ENCODE data around the gene ABCC2. TPM values are rescaled to one million over a fixed set of nuclear protein-coding genes. Genes with fewer than 3 reads are reported as not detected.
A peak's percentile ranks its signal among the peaks of the same experiment; 100 is the strongest.

Gene ABCC2
- total RNA-seq, 1 experiment from 2014 or later, result 1.3 TPM

GRCh38 chr10:99870123-99870730 lies 87.8 kb downstream of the ABCC2 start:
- Histone ChIP-seq H3K27me3 (replicated peaks; ENCODE audit: insufficient read depth, low read depth, low read length, poor library complexity) (no peaks in the 10 kb centered on the region), H3K9me3 (ENCODE audit: low read depth, low read length, poor library complexity, severe bottlenecking) (no peaks in the 10 kb centered on the region), H3K36me3 (ENCODE audit: insufficient read depth, low read length, poor library complexity, severe bottlenecking) (peaks cover under 1% of the 10 kb centered on the region), H3K4me1 (ENCODE audit: insufficient read depth, low read length, poor library complexity, severe bottlenecking) (no peaks in the 10 kb centered on the region), H3K4me3 (ENCODE audit: low read depth, low read length, poor library complexity, severe bottlenecking) (no peak overlapping the region), H3K27ac (ENCODE audit: low read depth, low read length, poor library complexity, severe bottlenecking) (peak overlapping the region; percentile 37)
- DNase-seq (ENCODE audit: low spot score), result peak; percentile 72
- CTCF ChIA-PET, result no interaction called here
- TF ChIP-seq CTCF (conservative IDR thresholded peaks at IDR 0.05; ENCODE audit: low read depth, low read length) (no peak), EZH2 (IDR thresholded peaks at IDR 0.05; ENCODE audit: borderline replicate concordance, low read depth, low read length, poor library complexity, severe bottlenecking) (no peak)
- intact Hi-C loops (cut with micrococcal nuclease; ENCODE audit: unreplicated experiment), result no loop called here
- POLR2A ChIA-PET (ENCODE audit: low non-redundant PET), result no interaction called here
- BruUV-seq (replicated peaks), result no TSS peak

- Histone ChIP-seq H3K27me3 (replicated peaks; ENCODE audit: insufficient read depth, low read depth, low read length, poor library complexity) (no peaks in the 10 kb centered on the region), H3K4me1 (ENCODE audit: insufficient read depth, low read length, poor library complexity, severe bottlenecking) (no peaks in the 10 kb centered on the region), H3K9me3 (ENCODE audit: low read depth, low read length, poor library complexity, severe bottlenecking) (no peaks in the 10 kb centered on the region), H3K36me3 (ENCODE audit: insufficient read depth, low read length, poor library complexity, severe bottlenecking) (peaks cover 22% of the 10 kb centered on the region), H3K27ac (ENCODE audit: low read depth, low read length, poor library complexity, severe bottlenecking) (no peak overlapping the region), H3K4me3 (ENCODE audit: low read depth, low read length, poor library complexity, severe bottlenecking) (no peak overlapping the region)
- ChIA-PET POLR2A (ENCODE audit: low non-redundant PET) (no interaction called here), CTCF (interaction anchor here (1.3 kb wide), 1 partner anchor 13 kb away, joined by 6 read pairs; no protein-coding TSS in a partner anchor)
- DNase-seq (ENCODE audit: low spot score), result no peak
- intact Hi-C loops (cut with micrococcal nuclease; ENCODE audit: unreplicated experiment), result no loop called here
- no peak for TF ChIP-seq CTCF (conservative IDR thresholded peaks at IDR 0.05; ENCODE audit: low read depth, low read length)
- no TSS peak for BruUV-seq (replicated peaks)
Measured at GRCh38 chr10:99872367-99873162, 90.1 kb downstream of the ABCC2 start.

GRCh38 chr10:99873846-99874245 lies 91.4 kb downstream of the ABCC2 start:
- ChIA-PET CTCF (interaction anchor here (1.3 kb wide), 1 partner anchor 14 kb away, joined by 6 read pairs; no protein-coding TSS in a partner anchor), POLR2A (ENCODE audit: low non-redundant PET) (no interaction called here)
- H3K4me1 ChIP-seq (ENCODE audit: insufficient read depth, low read length, poor library complexity, severe bottlenecking), result no peaks in the 10 kb centered on the region
- peaks cover 35% of the 10 kb centered on the region for H3K36me3 ChIP-seq (ENCODE audit: insufficient read depth, low read length, poor library complexity, severe bottlenecking)
- intact Hi-C loops (cut with micrococcal nuclease; ENCODE audit: unreplicated experiment), result no loop called here
- no peaks in the 10 kb centered on the region for H3K27me3 ChIP-seq (replicated peaks; ENCODE audit: insufficient read depth, low read depth, low read length, poor library complexity)
- no peak for DNase-seq (ENCODE audit: low spot score)
- no TSS peak for BruUV-seq (replicated peaks)
- H3K9me3 ChIP-seq (ENCODE audit: low read depth, low read length, poor library complexity, severe bottlenecking), result no peaks in the 10 kb centered on the region
- no peak overlapping the region for H3K27ac ChIP-seq (ENCODE audit: low read depth, low read length, poor library complexity, severe bottlenecking)
- H3K4me3 ChIP-seq (ENCODE audit: low read depth, low read length, poor library complexity, severe bottlenecking), result no peak overlapping the region
- TF ChIP-seq CTCF (conservative IDR thresholded peaks at IDR 0.05; ENCODE audit: low read depth, low read length), result no peak
- no peak for TF ChIP-seq EZH2 (IDR thresholded peaks at IDR 0.05; ENCODE audit: borderline replicate concordance, low read depth, low read length, poor library complexity, severe bottlenecking)

All from A673 (cell line).